Measurements from ENCODE around the gene LHPP.

GRCh38 chr10:124590216-124591122 lies 128.8 kb downstream of the LHPP start:
- TF ChIP-seq CTCF (IDR thresholded peaks at IDR 0.05) (no peak), EZH2 (IDR thresholded peaks at IDR 0.05) (no peak)

All from neural progenitor cell (in vitro differentiated cells).